GM20000 (cell line): ENCODE measurements around the gene SNX22.

Experiments used
- DNase-seq: peaks from one replicate; pipeline ENCODE4 v3.0.0; 2012; ENCODE audit warnings: low spot score
- TF ChIP-seq, protein P1 (sequence below): IDR thresholded peaks from 2 replicates; pipeline ENCODE4 v1.5.1; 2012; ENCODE audit warnings: mild to moderate bottlenecking, control low read depth; ENCODE audit errors: extremely low read depth, missing control alignments

SNX22 gene

DNA sequence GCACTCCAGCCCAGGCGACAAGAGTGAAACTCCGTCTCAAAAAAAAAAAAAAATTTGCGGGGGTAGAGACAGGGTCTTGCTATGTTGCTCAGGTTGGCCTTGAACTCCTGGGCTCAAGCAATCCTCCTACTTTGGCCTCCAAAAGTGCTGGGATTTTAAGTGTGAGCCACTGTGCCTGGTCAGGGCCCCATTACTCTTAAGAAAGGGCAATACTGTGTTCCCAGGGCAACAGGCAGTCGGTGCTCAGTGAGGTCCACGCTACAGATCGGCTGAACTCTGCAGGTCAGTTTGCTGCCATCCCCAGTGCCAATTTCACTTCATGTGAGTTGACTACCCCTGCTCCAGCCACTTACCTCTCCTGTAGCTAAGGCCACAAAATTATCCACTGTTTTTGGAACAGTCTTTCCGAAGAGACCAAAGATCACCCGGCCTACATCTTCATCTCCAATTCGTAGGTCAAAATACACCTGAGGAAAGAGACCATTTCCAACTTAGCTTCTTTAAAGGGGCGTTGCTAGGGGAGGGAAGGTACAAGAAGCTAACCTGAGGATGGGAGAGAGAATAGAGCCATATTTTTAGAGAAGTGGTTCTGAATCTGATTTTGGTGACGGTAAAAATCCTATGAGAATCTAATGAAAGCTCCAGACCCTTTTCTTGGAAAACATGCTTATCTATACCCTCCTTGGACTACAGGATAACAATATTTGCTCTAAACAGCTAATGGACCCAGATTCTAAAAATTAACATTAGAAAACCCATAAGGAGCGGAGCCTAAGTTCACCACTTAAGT lies 10.4 kb downstream of the SNX22 start:
- no peak for DNase-seq

DNA sequence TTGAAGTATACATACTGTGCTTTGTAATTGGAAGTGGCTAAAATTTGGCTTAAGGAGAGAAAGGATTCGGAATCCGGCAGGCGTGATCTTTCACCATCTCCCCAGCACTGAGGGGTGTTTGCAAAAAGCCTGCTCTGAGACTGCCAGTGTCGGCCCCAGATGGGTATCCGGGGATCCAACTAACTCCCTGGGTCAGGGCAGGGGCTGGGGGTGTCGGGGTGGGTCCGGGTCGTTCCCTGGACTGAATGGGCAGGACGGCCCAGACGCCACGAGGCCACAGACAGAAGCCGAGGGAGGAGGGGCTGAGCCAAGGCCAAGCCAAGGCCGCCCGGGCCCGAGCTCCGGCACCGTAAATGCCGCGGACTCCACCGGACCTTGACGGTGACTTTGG lies 10.9 kb downstream of the SNX22 start:
- no peak for DNase-seq

More for the DNA sequence above, 10.4 kb downstream of the SNX22 start:
- TF ChIP-seq, protein P1, sequence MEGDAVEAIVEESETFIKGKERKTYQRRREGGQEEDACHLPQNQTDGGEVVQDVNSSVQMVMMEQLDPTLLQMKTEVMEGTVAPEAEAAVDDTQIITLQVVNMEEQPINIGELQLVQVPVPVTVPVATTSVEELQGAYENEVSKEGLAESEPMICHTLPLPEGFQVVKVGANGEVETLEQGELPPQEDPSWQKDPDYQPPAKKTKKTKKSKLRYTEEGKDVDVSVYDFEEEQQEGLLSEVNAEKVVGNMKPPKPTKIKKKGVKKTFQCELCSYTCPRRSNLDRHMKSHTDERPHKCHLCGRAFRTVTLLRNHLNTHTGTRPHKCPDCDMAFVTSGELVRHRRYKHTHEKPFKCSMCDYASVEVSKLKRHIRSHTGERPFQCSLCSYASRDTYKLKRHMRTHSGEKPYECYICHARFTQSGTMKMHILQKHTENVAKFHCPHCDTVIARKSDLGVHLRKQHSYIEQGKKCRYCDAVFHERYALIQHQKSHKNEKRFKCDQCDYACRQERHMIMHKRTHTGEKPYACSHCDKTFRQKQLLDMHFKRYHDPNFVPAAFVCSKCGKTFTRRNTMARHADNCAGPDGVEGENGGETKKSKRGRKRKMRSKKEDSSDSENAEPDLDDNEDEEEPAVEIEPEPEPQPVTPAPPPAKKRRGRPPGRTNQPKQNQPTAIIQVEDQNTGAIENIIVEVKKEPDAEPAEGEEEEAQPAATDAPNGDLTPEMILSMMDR: no peak

DNA sequence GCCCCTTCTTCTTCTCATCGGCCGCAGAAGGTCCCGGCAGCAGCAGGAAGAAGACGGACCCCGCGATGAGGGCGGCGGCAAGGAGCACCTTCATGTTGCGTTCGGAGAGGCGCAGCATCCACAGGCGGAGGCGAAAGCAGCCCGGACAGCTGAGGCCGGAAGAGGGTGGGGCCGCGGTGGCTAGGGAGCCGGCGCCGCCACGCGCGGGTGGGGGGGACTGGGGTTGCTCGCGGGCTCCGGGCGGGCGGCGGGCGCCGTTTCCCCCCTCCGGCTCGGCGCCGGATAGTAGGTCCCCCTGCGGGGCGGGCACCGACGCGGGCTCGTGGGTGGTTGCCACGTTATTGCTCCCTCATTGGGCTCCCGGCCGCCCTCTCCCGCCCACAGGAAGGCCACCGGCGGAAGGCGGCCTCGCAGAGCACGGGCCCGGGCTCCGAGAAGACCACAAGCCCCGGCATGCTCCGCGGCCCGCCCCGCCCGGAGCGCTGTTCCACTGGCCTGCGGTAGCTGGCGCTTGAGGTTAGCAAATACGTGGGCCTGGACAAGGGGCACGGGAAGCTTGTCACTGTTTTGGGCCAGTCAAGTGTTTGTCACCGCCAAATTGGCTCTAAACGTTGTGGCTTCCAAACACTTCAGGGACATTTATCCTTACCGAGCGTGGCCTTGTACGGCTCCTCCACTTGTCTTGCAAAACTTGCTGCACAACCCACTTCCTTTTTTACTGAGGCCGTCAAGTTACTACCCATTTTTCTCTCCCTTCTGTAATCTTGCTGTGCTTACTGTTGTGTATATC lies 11.5 kb downstream of the SNX22 start, which contains the start of gene PPIB:
PPIB (minus strand) TSS at position 154 of the 790 bp plus-strand sequence; CDS start at position 118, 36 bp downstream.
- peak; percentile 97 for DNase-seq
- TF ChIP-seq, protein P1: peak; percentile 23

More for the DNA sequence above, 10.9 kb downstream of the SNX22 start:
- TF ChIP-seq, protein P1: no peak

DNA sequence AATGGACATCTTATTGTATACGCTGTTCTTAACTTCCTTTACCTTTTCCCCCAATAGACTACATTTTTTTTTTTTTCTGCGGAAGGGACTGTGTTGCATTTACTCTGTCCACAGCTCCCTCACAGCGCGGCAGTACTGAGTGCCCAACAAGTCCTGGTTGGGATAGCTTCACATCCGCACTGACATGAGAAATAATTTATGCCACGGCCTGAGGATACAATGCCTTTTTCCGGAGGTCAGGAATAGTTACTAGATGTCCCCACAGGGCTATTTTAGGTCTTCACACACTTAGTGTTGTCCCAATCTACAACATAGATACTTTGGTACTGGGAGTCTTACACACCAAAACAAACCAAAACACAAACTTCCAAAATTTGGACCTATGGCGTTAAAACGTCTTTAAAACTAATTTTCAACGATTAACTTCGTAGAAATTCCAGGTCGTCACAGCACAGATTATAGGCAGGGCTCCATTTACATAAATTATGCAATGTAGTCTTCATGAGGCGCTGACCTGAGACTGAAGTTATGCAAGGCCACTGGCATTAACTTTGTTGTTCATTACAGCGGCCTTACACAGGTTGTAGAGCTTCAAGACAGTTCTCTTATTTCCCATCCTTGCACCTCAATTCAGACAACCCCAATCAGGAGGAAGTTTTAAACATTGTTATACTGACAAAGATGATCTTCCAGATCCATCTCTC lies 12.3 kb downstream of the SNX22 start:
- no peak for DNase-seq
- TF ChIP-seq, protein P1: no peak

DNA sequence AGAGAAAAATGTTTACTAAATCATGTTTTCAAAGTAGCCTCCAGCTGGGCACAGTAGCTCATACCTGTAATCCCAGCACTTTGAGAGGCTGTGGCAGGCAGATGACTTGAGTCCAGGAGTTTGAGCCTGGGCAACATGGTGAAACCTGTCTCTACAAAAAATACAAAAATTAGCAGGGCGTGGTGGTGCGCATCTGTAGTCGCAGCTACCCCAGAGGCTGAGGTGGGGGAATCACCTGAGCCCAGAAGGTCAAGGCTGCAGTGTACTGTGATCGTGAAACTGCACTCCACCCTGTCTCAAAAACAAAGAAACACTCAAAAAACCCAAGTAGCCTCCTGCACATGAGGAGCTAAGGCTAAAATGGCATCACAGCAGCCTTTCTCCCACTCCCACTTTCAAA lies 12.9 kb downstream of the SNX22 start:
- DNase-seq: no peak
- TF ChIP-seq, protein P1: no peak

DNA sequence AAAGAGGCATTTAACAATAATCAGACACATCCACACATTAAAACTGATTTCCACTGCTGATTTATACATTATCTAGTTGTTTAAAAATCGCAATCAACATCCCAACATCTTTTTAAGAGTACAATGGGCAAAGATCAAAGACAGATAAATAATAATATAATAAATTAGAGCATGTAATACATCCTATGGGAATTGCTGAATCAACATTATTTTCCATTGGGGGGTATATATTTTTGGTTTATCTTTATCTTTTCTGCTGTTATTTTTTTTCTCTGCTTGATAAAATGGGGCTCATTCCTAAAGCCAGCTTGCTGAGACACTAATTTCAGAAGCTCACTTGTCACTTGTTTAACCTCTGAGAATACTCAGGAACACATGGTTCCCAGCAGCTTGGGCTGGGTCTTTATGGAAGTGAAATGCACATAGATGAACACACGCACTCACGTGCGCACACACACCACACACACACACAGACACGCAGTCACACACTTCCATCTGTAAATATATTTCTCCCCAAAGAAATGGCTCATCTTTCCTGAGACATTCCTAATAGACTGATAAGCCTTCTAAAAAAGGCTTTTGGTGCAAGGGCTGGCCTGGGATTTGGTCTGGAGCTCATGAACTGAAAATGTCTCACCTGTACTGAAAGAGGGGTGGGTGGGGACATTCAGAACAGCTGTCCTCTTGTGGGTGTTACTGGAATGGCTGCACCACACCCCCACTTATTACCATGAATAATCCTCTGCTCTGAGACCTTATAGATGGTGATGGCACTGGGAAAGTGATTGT lies 14.8 kb downstream of the SNX22 start:
- DNase-seq: no peak
- TF ChIP-seq, protein P1: no peak
